K562 (cell line): ENCODE measurements around the gene GPR35. TPM values are rescaled to one million over a fixed set of nuclear protein-coding genes. Genes with fewer than 3 reads are reported as not detected.

Source experiments
- ATAC-seq: fragments of 200-7000 bp; cut with Tn5 transposase; 3 replicates; pipeline ENCODE4 v1.9.1; 2020; ENCODE audit warnings: moderate library complexity
- BruUV-seq: library from RNA; stranded (reverse); fragments of 400-500 nt; replicated peaks from 2 replicates; lab custom pipeline; 2021; lab: Mats Ljungman, UMichigan
- CTCF ChIA-PET: fragments of 300-600 bp; formaldehyde crosslinking; extraction: SDS; loops from one replicate; lab custom pipeline; 2021; ENCODE audit warnings: low intra/inter-chr PET ratio; lab: Yijun Ruan, JAX
- POLR2A ChIA-PET: fragments of 300-600, 350-650 bp; sonication (Branson Sonifier 250); formaldehyde crosslinking; extraction: SDS; loops from one replicate; lab custom pipeline; 2021; ENCODE audit warnings: antibody characterized with exemption, inconsistent platforms; lab: Yijun Ruan, JAX
- DNase-seq, 4 experiments: peaks; one replicate each; pipeline versions ENCODE4 v3.0.0 to v3.0.0-alpha.2; 2011 to 2018; ENCODE audit warnings: low spot score in 3 of 4, mixed read lengths in 3 of 4; ENCODE audit errors: extremely low read depth in 1 of 4
- FAIRE-seq: peaks from 2 replicates; lab custom pipeline; 2011; peaks lifted over from hg19 to GRCh38; lab: Jason Lieb, UNC
- H2AFZ ChIP-seq: 2 replicates; pipeline ENCODE4 v1.6.0; 2011; ENCODE audit warnings: low read depth, low read length, control low read depth, inconsistent platforms
- H3K27ac ChIP-seq: fragments of 200-600 bp; 3 replicates; pipeline ENCODE4 v1.8.0; 2011; ENCODE audit warnings: low read depth, mild to moderate bottlenecking, control low read depth, inconsistent platforms, low read length, moderate library complexity, mixed read lengths; ENCODE audit errors: extremely low read depth
- H3K27me3 ChIP-seq, 2 experiments: fragments of 300-600 bp in 1 of 2; 2 replicates in 1 of 2; 3 replicates in 1 of 2; pipeline versions ENCODE4 v1.6.0 to v1.8.0; 2011; ENCODE audit warnings: inconsistent platforms in 2 of 2, low read length in 2 of 2, mild to moderate bottlenecking in 1 of 2, mixed read lengths in 1 of 2, moderate library complexity in 1 of 2; ENCODE audit not compliant: control insufficient read depth in 2 of 2, insufficient read depth in 2 of 2
- H3K36me3 ChIP-seq: fragments of 300-600 bp; 3 replicates; pipeline ENCODE4 v1.8.0; 2011; ENCODE audit warnings: mild to moderate bottlenecking, low read length, inconsistent platforms; ENCODE audit not compliant: control insufficient read depth, insufficient read depth
- H3K4me1 ChIP-seq, 2 experiments: fragments of 200-600 bp in 1 of 2; replicated peaks in 1 of 2; 2 replicates in 1 of 2; 3 replicates in 1 of 2; pipeline versions ENCODE4 v1.5.1 to v1.8.0; 2011; ENCODE audit warnings: inconsistent platforms in 2 of 2, low read length in 2 of 2, mild to moderate bottlenecking in 1 of 2, mixed read lengths in 1 of 2, moderate library complexity in 1 of 2; ENCODE audit not compliant: control insufficient read depth in 2 of 2, insufficient read depth in 2 of 2
- H3K4me2 ChIP-seq: 2 replicates; pipeline ENCODE4 v1.6.1; 2011; ENCODE audit warnings: low read length, control low read depth, inconsistent platforms, mixed read lengths; ENCODE audit not compliant: insufficient read depth
- H3K4me3 ChIP-seq: fragments of 200-600 bp; sonication (generic), shearing (Covaris generic); 2 replicates; pipeline ENCODE4 v1.5.1; 2016; ENCODE audit warnings: control low read depth, inconsistent platforms
- H3K79me2 ChIP-seq: fragments of 200-600 bp; 3 replicates; pipeline ENCODE4 v1.8.0; 2011; ENCODE audit warnings: low read length, inconsistent platforms; ENCODE audit not compliant: control insufficient read depth, insufficient read depth
- H3K9ac ChIP-seq, 2 experiments: 2 replicates each; pipeline versions ENCODE4 v1.6.0 to v1.6.1; 2011; ENCODE audit warnings: low read depth in 2 of 2, low read length in 2 of 2, control low read depth in 1 of 2, inconsistent platforms in 1 of 2, mild to moderate bottlenecking in 1 of 2, mixed read lengths in 1 of 2; ENCODE audit not compliant: insufficient read depth in 1 of 2
- H3K9me1 ChIP-seq: one replicate; pipeline ENCODE4 v1.6.0; 2011; ENCODE audit warnings: inconsistent platforms, mild to moderate bottlenecking, low read length, moderate library complexity; ENCODE audit not compliant: control insufficient read depth, insufficient read depth
- H3K9me3 ChIP-seq: replicated peaks from 2 replicates; pipeline ENCODE4 v1.5.1; 2011; ENCODE audit warnings: low read depth, low read length, inconsistent platforms; ENCODE audit not compliant: control insufficient read depth, insufficient read depth
- H4K20me1 ChIP-seq: replicated peaks from 2 replicates; pipeline ENCODE4 v1.6.1; 2011; ENCODE audit warnings: low read length, inconsistent platforms, mixed read lengths; ENCODE audit not compliant: control insufficient read depth, insufficient read depth
- CBFA2T3 ChIP-seq: fragments of 450-650 bp; IDR thresholded peaks from 2 replicates; pipeline ENCODE4 v1.6.1; 2017
- ELF2 ChIP-seq: fragments of 250-450 bp; sonication (Bioruptor Pico); IDR thresholded peaks from 2 replicates; pipeline ENCODE4 v1.5.0; 2021; ENCODE audit warnings: mild to moderate bottlenecking
- RBBP5 ChIP-seq: fragments of 200-600 bp; sonication (generic); IDR thresholded peaks from 2 replicates; pipeline ENCODE4 v1.6.1; 2012; ENCODE audit warnings: borderline replicate concordance, mild to moderate bottlenecking, low read length, control low read depth, inconsistent platforms; ENCODE audit not compliant: insufficient read depth, poor library complexity, severe bottlenecking
- RHOXF2B ChIP-seq: fragments of 250-450 bp; sonication (Bioruptor Pico); conservative IDR thresholded peaks from 2 replicates; pipeline ENCODE4 v1.5.1; 2021
- ZBTB2 ChIP-seq: fragments of 450-650 bp; IDR thresholded peaks from 2 replicates; pipeline ENCODE4 v1.6.1; 2016; ENCODE audit warnings: antibody characterized with exemption
- WGBS: fragments of 100-300 bp; shearing (Covaris generic); methylation state at CpG from one replicate; pipeline ENCODE4 v1.1.6; 2016; ENCODE audit warnings: low coverage, mixed read lengths; ENCODE audit not compliant: insufficient coverage; ENCODE audit errors: missing lambda C conversion rate; 5-methylcytosine and 5-hydroxymethylcytosine counted together
- in situ Hi-C: fragments of 300-500 bp; cut with MboI; formaldehyde crosslinking; loops from 4 replicates; pipeline ENCODE4 v1.15.0; 2018; ENCODE audit warnings: inconsistent platforms, mixed read lengths
- intact Hi-C: fragments of 100-400 bp; cut with micrococcal nuclease; formaldehyde crosslinking; loops from 2 replicates; pipeline ENCODE4 v1.14.2; 2022
- polyA plus RNA-seq, 8 experiments: library from polyadenylated mRNA; depleted of rRNA in 4 of 8; stranded (reverse) in 5 of 8; unstranded in 3 of 8; fragments of >200 nt; fragmentation: Nextera tagmentation in 2 of 8; fragmentation: Illumina TruSeq in 1 of 8; extraction: Ambion mirVana in 2 of 8; extraction: Trizol in 1 of 8; gene quantifications; 2 replicates each; pipeline versions ENCODE4 v1.2.1 to v1.2.3, GENCODE V29; 2011 to 2014; ENCODE audit warnings: inconsistent platforms in 1 of 8, missing spikeins in 1 of 8
- total RNA-seq, 7 experiments: library from RNA; depleted of rRNA in 6 of 7; stranded (reverse); fragments of >200 nt in 6 of 7; fragmentation: Illumina TruSeq in 2 of 7; extraction: Trizol in 2 of 7; gene quantifications; 2 replicates each; pipeline versions ENCODE4 v1.2.1 to v1.2.3, GENCODE V29; 2011 to 2021; ENCODE audit warnings: low replicate concordance in 1 of 7
- TF ChIP-seq, protein P1 (sequence below): fragments of 450-650 bp; formaldehyde crosslinking; IDR thresholded peaks from 2 replicates; pipeline ENCODE4 v1.4.0; 2022; ENCODE audit warnings: mild to moderate bottlenecking, moderate library complexity
- TF ChIP-seq, protein P2 (sequence below): fragments of 450-650 bp; IDR thresholded peaks from 2 replicates; pipeline ENCODE4 v1.6.1; 2017; ENCODE audit warnings: antibody characterized with exemption, mild to moderate bottlenecking
- TF ChIP-seq, protein P3 (sequence below): fragments of 450-650 bp; conservative IDR thresholded peaks from 2 replicates; pipeline ENCODE4 v1.6.1; 2016; ENCODE audit warnings: missing genetic modification characterization, low read depth, mild to moderate bottlenecking, control low read depth, missing compliant biosample characterization

GPR35 gene
- total and polyA plus RNA-seq, 9 of the 15 experiments (the other 6 are each of a cell fraction or from before 2014, with no cell fraction given): 0.04 to 0.50 (median 0.29) TPM; not detected in 3

GRCh38 chr2:240645346-240645745 lies 20.1 kb downstream of the GPR35 start:
- no TSS peak for BruUV-seq
- DNase-seq (no peak), ATAC-seq (no peak), FAIRE-seq (no peak)
- Histone ChIP-seq H3K4me1 (peaks cover 0 to 7% of the 10 kb centered on the region in 2 experiments; a peak in 1 of 5 replicates), H3K4me2 (no peak overlapping the region), H3K79me2 (no peaks in the 10 kb centered on the region), H3K36me3 (no peaks in the 10 kb centered on the region), H4K20me1 (no peaks in the 10 kb centered on the region), H3K9ac (no peak overlapping the region), H3K27ac (no peak overlapping the region), H3K9me3 (no peaks in the 10 kb centered on the region), H3K9me1 (no peaks in the 10 kb centered on the region), H3K4me3 (no peak overlapping the region), H2AFZ (no peak overlapping the region), H3K27me3 (peaks cover 12 to 57% of the 10 kb centered on the region in 2 experiments; a peak in 4 of 5 replicates)
- POLR2A ChIA-PET: no interaction called here
- CTCF ChIA-PET: no interaction called here
- TF ChIP-seq, protein P1, sequence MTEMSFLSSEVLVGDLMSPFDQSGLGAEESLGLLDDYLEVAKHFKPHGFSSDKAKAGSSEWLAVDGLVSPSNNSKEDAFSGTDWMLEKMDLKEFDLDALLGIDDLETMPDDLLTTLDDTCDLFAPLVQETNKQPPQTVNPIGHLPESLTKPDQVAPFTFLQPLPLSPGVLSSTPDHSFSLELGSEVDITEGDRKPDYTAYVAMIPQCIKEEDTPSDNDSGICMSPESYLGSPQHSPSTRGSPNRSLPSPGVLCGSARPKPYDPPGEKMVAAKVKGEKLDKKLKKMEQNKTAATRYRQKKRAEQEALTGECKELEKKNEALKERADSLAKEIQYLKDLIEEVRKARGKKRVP (CRISPR knock-in tag): no peak
- TF ChIP-seq RBBP5 (no peak), RHOXF2B (CRISPR knock-in tag) (no peak), ELF2 (CRISPR knock-in tag) (no peak)
- in situ Hi-C loops: no loop called here
- intact Hi-C loops: no loop called here
- WGBS: 0% methylated on average over 2 of the region's 10 CpGs

- no peaks in the 10 kb centered on the region for H4K20me1 ChIP-seq
- H3K4me1 ChIP-seq: peaks cover 0 to 7% of the 10 kb centered on the region in 2 experiments; a peak in 1 of 5 replicates
- FAIRE-seq: no peak
- no peak for ATAC-seq
- no peaks in the 10 kb centered on the region for H3K36me3 ChIP-seq
- ChIA-PET POLR2A (no interaction called here), CTCF (no interaction called here)
- no peak overlapping the region for H3K4me3 ChIP-seq
- no peak overlapping the region for H2AFZ ChIP-seq
- H3K27me3 ChIP-seq: peaks cover 12 to 62% of the 10 kb centered on the region in 2 experiments; a peak in 4 of 5 replicates
- intact Hi-C loops: no loop called here
- H3K9me3 ChIP-seq: no peaks in the 10 kb centered on the region
- in situ Hi-C loops: no loop called here
- BruUV-seq: no TSS peak
- no peak overlapping the region for H3K4me2 ChIP-seq
- 38% methylated on average over 9 of the region's 10 CpGs for WGBS
- H3K9me1 ChIP-seq: no peaks in the 10 kb centered on the region
- DNase-seq: peak in 1 of 4 experiments; percentile 2
- no peak overlapping the region for H3K27ac ChIP-seq
- H3K79me2 ChIP-seq: no peaks in the 10 kb centered on the region
- no peak overlapping the region for H3K9ac ChIP-seq
- TF ChIP-seq ZBTB2 (no peak), CBFA2T3 (no peak)
- TF ChIP-seq, protein P2, sequence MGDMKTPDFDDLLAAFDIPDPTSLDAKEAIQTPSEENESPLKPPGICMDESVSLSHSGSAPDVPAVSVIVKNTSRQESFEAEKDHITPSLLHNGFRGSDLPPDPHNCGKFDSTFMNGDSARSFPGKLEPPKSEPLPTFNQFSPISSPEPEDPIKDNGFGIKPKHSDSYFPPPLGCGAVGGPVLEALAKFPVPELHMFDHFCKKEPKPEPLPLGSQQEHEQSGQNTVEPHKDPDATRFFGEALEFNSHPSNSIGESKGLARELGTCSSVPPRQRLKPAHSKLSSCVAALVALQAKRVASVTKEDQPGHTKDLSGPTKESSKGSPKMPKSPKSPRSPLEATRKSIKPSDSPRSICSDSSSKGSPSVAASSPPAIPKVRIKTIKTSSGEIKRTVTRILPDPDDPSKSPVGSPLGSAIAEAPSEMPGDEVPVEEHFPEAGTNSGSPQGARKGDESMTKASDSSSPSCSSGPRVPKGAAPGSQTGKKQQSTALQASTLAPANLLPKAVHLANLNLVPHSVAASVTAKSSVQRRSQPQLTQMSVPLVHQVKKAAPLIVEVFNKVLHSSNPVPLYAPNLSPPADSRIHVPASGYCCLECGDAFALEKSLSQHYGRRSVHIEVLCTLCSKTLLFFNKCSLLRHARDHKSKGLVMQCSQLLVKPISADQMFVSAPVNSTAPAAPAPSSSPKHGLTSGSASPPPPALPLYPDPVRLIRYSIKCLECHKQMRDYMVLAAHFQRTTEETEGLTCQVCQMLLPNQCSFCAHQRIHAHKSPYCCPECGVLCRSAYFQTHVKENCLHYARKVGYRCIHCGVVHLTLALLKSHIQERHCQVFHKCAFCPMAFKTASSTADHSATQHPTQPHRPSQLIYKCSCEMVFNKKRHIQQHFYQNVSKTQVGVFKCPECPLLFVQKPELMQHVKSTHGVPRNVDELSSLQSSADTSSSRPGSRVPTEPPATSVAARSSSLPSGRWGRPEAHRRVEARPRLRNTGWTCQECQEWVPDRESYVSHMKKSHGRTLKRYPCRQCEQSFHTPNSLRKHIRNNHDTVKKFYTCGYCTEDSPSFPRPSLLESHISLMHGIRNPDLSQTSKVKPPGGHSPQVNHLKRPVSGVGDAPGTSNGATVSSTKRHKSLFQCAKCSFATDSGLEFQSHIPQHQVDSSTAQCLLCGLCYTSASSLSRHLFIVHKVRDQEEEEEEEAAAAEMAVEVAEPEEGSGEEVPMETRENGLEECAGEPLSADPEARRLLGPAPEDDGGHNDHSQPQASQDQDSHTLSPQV: no peak
- TF ChIP-seq, protein P3, sequence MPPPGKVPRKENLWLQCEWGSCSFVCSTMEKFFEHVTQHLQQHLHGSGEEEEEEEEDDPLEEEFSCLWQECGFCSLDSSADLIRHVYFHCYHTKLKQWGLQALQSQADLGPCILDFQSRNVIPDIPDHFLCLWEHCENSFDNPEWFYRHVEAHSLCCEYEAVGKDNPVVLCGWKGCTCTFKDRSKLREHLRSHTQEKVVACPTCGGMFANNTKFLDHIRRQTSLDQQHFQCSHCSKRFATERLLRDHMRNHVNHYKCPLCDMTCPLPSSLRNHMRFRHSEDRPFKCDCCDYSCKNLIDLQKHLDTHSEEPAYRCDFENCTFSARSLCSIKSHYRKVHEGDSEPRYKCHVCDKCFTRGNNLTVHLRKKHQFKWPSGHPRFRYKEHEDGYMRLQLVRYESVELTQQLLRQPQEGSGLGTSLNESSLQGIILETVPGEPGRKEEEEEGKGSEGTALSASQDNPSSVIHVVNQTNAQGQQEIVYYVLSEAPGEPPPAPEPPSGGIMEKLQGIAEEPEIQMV: no peak
Measured at GRCh38 chr2:240645801-240646175, 20.5 kb downstream of the GPR35 start.
